HepG2 (cell line): Measurements from ENCODE around the gene KISS1R. TPM values are rescaled to one million over a fixed set of nuclear protein-coding genes. Genes with fewer than 3 reads are reported as not detected.

Experiments
- ATRX ChIP-seq: sonication (generic); formaldehyde crosslinking; IDR thresholded peaks from 2 replicates; pipeline ENCODE4 v1.4.0; 2020; ENCODE audit warnings: missing genetic modification reagents, borderline replicate concordance
- CEBPG ChIP-seq: IDR thresholded peaks from 2 replicates; pipeline ENCODE4 v1.6.1; 2016
- EHMT2 ChIP-seq: fragments of 200-600 bp; sonication (generic); IDR thresholded peaks from 2 replicates; pipeline ENCODE4 v1.7.0; 2017; ENCODE audit warnings: antibody characterized with exemption, low read depth, low read length, borderline replicate concordance
- EZH2 ChIP-seq: conservative IDR thresholded peaks from 2 replicates; pipeline ENCODE4 v1.6.1; 2012; ENCODE audit warnings: mild to moderate bottlenecking, low read depth, low read length, moderate library complexity
- GPN1 ChIP-seq: sonication (generic); formaldehyde crosslinking; IDR thresholded peaks from 2 replicates; pipeline ENCODE4 v1.5.1; 2020; ENCODE audit warnings: missing genetic modification reagents, borderline replicate concordance
- HMG20A ChIP-seq: IDR thresholded peaks from 2 replicates; pipeline ENCODE4 v1.6.1; 2016; ENCODE audit warnings: borderline replicate concordance
- IRX3 ChIP-seq: sonication (generic); formaldehyde crosslinking; IDR thresholded peaks from 2 replicates; pipeline ENCODE4 v1.8.1; 2023; ENCODE audit warnings: mild to moderate bottlenecking, low read depth, missing genetic modification reagents, borderline replicate concordance
- KDM1A ChIP-seq: IDR thresholded peaks from 2 replicates; pipeline ENCODE4 v1.6.1; 2016; ENCODE audit warnings: missing compliant biosample characterization
- PHF8 ChIP-seq: sonication (generic); formaldehyde crosslinking; IDR thresholded peaks from 2 replicates; pipeline ENCODE4 v1.5.0; 2020; ENCODE audit warnings: missing genetic modification reagents
- POLR2AphosphoS5 ChIP-seq: IDR thresholded peaks from 2 replicates; pipeline ENCODE4 v1.6.1; 2012; ENCODE audit warnings: low read depth, low read length
- RAD21 ChIP-seq: fragments of 450-650 bp; formaldehyde crosslinking; IDR thresholded peaks from 2 replicates; pipeline ENCODE4 v1.5.0; 2020; ENCODE audit warnings: mild to moderate bottlenecking
- SKI ChIP-seq: fragments of 450-650 bp; IDR thresholded peaks from one replicate; pipeline ENCODE4 v1.6.1; 2018; ENCODE audit warnings: mild to moderate bottlenecking; ENCODE audit not compliant: partially characterized antibody
- TGIF2 ChIP-seq: IDR thresholded peaks from 2 replicates; pipeline ENCODE4 v1.6.1; 2016; ENCODE audit warnings: control low read depth, missing compliant biosample characterization
- YEATS4 ChIP-seq: sonication (generic); formaldehyde crosslinking; IDR thresholded peaks from 2 replicates; pipeline ENCODE4 v1.4.0; 2020; ENCODE audit warnings: missing genetic modification reagents, borderline replicate concordance
- ZNF343 ChIP-seq: sonication (generic); formaldehyde crosslinking; IDR thresholded peaks from 2 replicates; pipeline ENCODE4 v1.4.0; 2020; ENCODE audit warnings: mild to moderate bottlenecking, missing genetic modification reagents
- ZNF710 ChIP-seq: sonication (generic); formaldehyde crosslinking; IDR thresholded peaks from 2 replicates; pipeline ENCODE4 v1.5.0; 2020; ENCODE audit warnings: mild to moderate bottlenecking, missing genetic modification reagents, borderline replicate concordance
- ZNF83 ChIP-seq: sonication (generic); formaldehyde crosslinking; IDR thresholded peaks from 2 replicates; pipeline ENCODE4 v1.4.0; 2020; ENCODE audit warnings: missing genetic modification reagents, mild to moderate bottlenecking, borderline replicate concordance
- ZSCAN21 ChIP-seq: sonication (generic); formaldehyde crosslinking; IDR thresholded peaks from 2 replicates; pipeline ENCODE4 v1.8.0; 2022; ENCODE audit warnings: mild to moderate bottlenecking, missing genetic modification reagents, moderate library complexity, borderline replicate concordance
- ZSCAN25 ChIP-seq: sonication (generic); formaldehyde crosslinking; IDR thresholded peaks from 2 replicates; pipeline ENCODE4 v1.8.0; 2022; ENCODE audit warnings: mild to moderate bottlenecking, missing genetic modification reagents
- polyA plus RNA-seq, 8 experiments: library from polyadenylated mRNA; depleted of rRNA in 3 of 8; stranded (reverse) in 7 of 8; unstranded in 1 of 8; fragments of >200 nt; fragmentation: Illumina TruSeq in 4 of 8; extraction: Trizol in 4 of 8; gene quantifications; 2 replicates each; pipeline versions ENCODE4 v1.2.1 to v1.2.3, GENCODE V29; 2011 to 2016; ENCODE audit warnings: low read depth in 4 of 8, missing spikeins in 1 of 8, mixed read lengths in 1 of 8; ENCODE audit not compliant: insufficient read depth in 1 of 8
- total RNA-seq, 5 experiments: library from RNA; depleted of rRNA; stranded (reverse); fragments of >200 nt; fragmentation: Illumina TruSeq; extraction: Trizol; gene quantifications; 2 replicates each; pipeline ENCODE4 v1.2.3, GENCODE V29; 2016; ENCODE audit warnings: low read depth in 1 of 5
- TF ChIP-seq, protein P1 (sequence below): sonication (generic); formaldehyde crosslinking; conservative IDR thresholded peaks from 2 replicates; pipeline ENCODE4 v1.4.0; 2020; ENCODE audit warnings: missing genetic modification reagents
- TF ChIP-seq, protein P2 (sequence below): sonication (generic); formaldehyde crosslinking; IDR thresholded peaks from 2 replicates; pipeline ENCODE4 v1.4.0; 2020; ENCODE audit warnings: mild to moderate bottlenecking, missing genetic modification reagents, borderline replicate concordance
- TF ChIP-seq, protein P3 (sequence below): sonication (generic); formaldehyde crosslinking; IDR thresholded peaks from 2 replicates; pipeline ENCODE4 v1.8.1; 2023; ENCODE audit warnings: mild to moderate bottlenecking, missing genetic modification reagents
- TF ChIP-seq, protein P4 (sequence below): IDR thresholded peaks from 2 replicates; pipeline ENCODE4 v1.6.1; 2016; ENCODE audit warnings: low read depth, borderline replicate concordance

KISS1R gene
- total and polyA plus RNA-seq, 2 of the 13 experiments (the other 11 are each of a cell fraction or from before 2014, with no cell fraction given), result 1.1 to 10.2 TPM

GRCh38 chr19:925087-925525 lies 8.0 kb downstream of the KISS1R start (continued):
- TF ChIP-seq CEBPG (CRISPR knock-in tag) (peak; percentile 31; the same call in 1 of the 2 replicates), TGIF2 (CRISPR knock-in tag) (no peak), ZSCAN25 (CRISPR knock-in tag) (peak; percentile 16; the same call in 1 of the 2 replicates), HMG20A (CRISPR knock-in tag) (no peak), YEATS4 (peak; percentile 22; the same call in 1 of the 2 replicates), PHF8 (CRISPR knock-in tag) (peak; percentile 65), EHMT2 (no peak), GPN1 (CRISPR knock-in tag) (no peak), ZSCAN21 (CRISPR knock-in tag) (no peak; the same call in 1 of the 2 replicates), ZNF343 (CRISPR knock-in tag) (peak; percentile 66; the same call in 1 of the 2 replicates), ATRX (no peak), ZNF83 (no peak), IRX3 (CRISPR knock-in tag) (no peak), ZNF710 (CRISPR knock-in tag) (no peak), SKI (peak; percentile 20), KDM1A (CRISPR knock-in tag) (peak; percentile 97), RAD21 (CRISPR knock-in tag) (no peak; the same call in 1 of the 2 replicates), POLR2AphosphoS5 (no peak), EZH2 (no peak)
- TF ChIP-seq, protein P1, sequence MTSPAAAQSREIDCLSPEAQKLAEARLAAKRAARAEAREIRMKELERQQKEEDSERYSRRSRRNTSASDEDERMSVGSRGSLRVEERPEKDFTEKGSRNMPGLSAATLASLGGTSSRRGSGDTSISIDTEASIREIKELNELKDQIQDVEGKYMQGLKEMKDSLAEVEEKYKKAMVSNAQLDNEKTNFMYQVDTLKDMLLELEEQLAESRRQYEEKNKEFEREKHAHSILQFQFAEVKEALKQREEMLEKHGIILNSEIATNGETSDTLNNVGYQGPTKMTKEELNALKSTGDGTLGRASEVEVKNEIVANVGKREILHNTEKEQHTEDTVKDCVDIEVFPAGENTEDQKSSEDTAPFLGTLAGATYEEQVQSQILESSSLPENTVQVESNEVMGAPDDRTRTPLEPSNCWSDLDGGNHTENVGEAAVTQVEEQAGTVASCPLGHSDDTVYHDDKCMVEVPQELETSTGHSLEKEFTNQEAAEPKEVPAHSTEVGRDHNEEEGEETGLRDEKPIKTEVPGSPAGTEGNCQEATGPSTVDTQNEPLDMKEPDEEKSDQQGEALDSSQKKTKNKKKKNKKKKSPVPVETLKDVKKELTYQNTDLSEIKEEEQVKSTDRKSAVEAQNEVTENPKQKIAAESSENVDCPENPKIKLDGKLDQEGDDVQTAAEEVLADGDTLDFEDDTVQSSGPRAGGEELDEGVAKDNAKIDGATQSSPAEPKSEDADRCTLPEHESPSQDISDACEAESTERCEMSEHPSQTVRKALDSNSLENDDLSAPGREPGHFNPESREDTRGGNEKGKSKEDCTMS (CRISPR knock-in tag), result no peak
- TF ChIP-seq, protein P2, sequence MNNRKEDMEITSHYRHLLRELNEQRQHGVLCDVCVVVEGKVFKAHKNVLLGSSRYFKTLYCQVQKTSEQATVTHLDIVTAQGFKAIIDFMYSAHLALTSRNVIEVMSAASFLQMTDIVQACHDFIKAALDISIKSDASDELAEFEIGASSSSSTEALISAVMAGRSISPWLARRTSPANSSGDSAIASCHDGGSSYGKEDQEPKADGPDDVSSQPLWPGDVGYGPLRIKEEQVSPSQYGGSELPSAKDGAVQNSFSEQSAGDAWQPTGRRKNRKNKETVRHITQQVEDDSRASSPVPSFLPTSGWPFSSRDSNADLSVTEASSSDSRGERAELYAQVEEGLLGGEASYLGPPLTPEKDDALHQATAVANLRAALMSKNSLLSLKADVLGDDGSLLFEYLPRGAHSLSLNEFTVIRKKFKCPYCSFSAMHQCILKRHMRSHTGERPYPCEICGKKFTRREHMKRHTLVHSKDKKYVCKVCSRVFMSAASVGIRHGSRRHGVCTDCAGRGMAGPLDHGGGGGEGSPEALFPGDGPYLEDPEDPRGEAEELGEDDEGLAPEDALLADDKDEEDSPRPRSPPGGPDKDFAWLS (CRISPR knock-in tag), result no peak
- TF ChIP-seq, protein P3, sequence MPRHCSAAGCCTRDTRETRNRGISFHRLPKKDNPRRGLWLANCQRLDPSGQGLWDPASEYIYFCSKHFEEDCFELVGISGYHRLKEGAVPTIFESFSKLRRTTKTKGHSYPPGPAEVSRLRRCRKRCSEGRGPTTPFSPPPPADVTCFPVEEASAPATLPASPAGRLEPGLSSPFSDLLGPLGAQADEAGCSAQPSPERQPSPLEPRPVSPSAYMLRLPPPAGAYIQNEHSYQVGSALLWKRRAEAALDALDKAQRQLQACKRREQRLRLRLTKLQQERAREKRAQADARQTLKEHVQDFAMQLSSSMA (CRISPR knock-in tag), result peak; percentile 22; the same call in 1 of the 2 replicates
- TF ChIP-seq, protein P4, sequence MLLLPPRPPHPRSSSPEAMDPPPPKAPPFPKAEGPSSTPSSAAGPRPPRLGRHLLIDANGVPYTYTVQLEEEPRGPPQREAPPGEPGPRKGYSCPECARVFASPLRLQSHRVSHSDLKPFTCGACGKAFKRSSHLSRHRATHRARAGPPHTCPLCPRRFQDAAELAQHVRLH (CRISPR knock-in tag), result peak; percentile 75
